Skin epidermis (tissue), 12 donors: ENCODE results near the gene POMZP3.
"Not testable (repeated sequence)": the region's sequence is repeated elsewhere in the genome, so short reads cannot be mapped to it uniquely, and the experiment has no call there.

Experiments
- H3K27ac ChIP-seq, 21 experiments: fragments of 200-600 bp; sonication (generic) in 11 of 21; one replicate each; pipeline ENCODE4 v1.5.0; 2020; ENCODE audit warnings: mild to moderate bottlenecking in 3 of 21, inconsistent platforms in 2 of 21, moderate library complexity in 2 of 21
- H3K4me3 ChIP-seq, 7 experiments: fragments of 200-600 bp; sonication (generic) in 2 of 7; one replicate each; pipeline ENCODE4 v1.5.0; 2020; ENCODE audit warnings: inconsistent platforms in 2 of 7, mild to moderate bottlenecking in 2 of 7, moderate library complexity in 1 of 7

Gene POMZP3

GRCh38 chr7:76626989-76627642 is at the start of gene POMZP3:
Gene POMZP3, minus strand, starts transcription at chr7:76627279. Its CDS starts 1,215 bp downstream, at chr7:76626064.
- Histone ChIP-seq H3K27ac (peak within 1 kb of the TSS; percentile 46 to 92 (median 88)), H3K4me3 (peak within 1 kb of the TSS; percentile 44 to 58 (median 50))

GRCh38 chr7:76675783-76676182 is 48.7 kb upstream of the POMZP3 start:
- H3K27ac ChIP-seq, H3K4me3 ChIP-seq: not testable (repeated sequence)

DNA sequence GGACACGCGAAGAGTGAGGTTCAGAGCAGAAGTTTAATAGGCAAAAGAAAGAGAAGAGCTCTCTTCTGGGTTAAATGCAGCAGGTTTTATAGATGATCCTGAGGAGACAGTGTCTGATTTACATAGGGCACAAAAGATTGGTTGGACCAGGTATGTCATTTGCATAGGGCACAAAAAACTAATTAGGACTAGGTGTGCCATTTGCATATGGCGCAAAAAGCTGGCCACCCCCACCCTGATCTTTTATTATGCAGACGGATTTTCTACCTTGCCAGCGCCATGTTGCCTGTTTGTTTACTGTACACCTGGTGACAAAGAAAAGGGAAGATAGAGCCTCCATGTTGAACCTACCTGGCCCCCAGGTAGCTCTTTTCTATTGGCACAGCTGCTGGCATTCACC is 46.3 kb upstream of the POMZP3 start:
- H3K27ac ChIP-seq, H3K4me3 ChIP-seq: not testable (repeated sequence)

GRCh38 chr7:76659212-76659611 is 32.1 kb upstream of the POMZP3 start:
- H3K4me3 ChIP-seq, H3K27ac ChIP-seq: not testable (repeated sequence)

- not testable (repeated sequence) for H3K27ac ChIP-seq, H3K4me3 ChIP-seq
Measured at GRCh38 chr7:76656425-76656824, 29.3 kb upstream of the POMZP3 start.

DNA sequence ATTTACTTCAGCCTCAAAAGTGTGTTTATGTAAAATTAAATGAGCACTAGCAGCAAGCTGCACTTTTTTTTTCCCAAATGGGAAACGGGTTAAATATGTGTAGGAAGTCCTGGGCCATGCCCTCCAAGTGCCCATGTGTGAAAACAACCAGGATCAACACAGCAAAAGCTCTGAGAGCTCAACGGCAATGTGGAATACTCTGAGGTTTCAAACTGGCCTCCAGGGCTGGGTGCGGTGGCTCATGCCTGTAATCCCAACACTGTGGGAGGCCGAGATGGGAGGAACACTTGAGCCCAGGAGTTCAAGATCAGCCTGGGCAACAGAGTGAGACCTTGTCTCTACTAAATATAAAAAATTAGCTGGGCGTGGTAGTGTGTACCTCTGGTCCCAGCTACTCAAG is 15.5 kb upstream of the POMZP3 start:
- H3K4me3 ChIP-seq, H3K27ac ChIP-seq: not testable (repeated sequence)

- H3K27ac ChIP-seq, H3K4me3 ChIP-seq: not testable (repeated sequence)
Measured at GRCh38 chr7:76637061-76637691, 10.1 kb upstream of the POMZP3 start.

DNA sequence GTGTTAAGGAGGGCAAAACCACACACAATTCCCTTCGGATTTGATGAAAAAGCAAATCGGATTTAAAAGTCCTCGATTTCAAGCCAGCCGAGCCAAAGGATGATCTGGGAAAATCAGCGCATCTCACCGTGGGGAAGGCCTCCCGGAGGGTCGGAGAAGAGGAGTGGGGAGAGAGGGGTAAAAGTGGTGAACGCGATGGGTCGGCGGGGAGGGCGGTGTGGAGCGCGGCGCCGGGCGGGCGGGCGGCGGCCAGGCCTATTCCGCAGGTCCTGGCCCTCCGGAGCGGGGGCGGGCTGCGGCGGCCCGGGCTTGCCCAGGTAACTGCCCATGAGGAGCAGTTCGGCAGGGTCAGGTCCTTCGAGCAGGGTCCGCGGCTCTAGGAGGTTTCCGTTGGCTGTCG is 498 bp downstream of the POMZP3 start:
- H3K4me3 ChIP-seq: peak overlapping the region; percentile 33 to 58 (median 50)
- H3K27ac ChIP-seq: peak overlapping the region in 19 of 21 experiments; percentile 50 to 92 (median 85)

- not testable (repeated sequence) for H3K27ac ChIP-seq, H3K4me3 ChIP-seq
Measured at GRCh38 chr7:76619439-76620190, 7.5 kb downstream of the POMZP3 start.

GRCh38 chr7:76613783-76614182 is 13.3 kb downstream of the POMZP3 start:
- H3K27ac ChIP-seq, H3K4me3 ChIP-seq: not testable (repeated sequence)

DNA sequence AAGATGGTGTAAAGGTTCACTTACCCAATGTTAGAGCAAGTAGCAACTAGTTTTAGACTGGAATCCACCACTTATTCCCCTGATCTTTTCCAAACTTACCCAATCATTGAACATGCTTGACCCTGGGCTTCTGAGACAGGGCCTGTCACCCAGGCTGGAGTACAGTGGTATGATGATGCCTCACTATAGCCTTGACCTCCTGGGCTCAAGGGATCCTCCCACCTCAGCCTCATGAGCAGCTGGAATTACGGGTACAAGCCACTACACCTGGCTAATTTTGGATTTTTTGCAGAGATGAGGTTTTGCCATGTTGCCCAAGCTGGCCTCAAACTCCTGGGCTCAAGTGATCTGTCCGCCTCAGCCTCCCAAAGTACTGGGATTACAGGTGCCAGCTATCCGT is 14.8 kb downstream of the POMZP3 start:
- not testable (repeated sequence) for H3K4me3 ChIP-seq, H3K27ac ChIP-seq

DNA sequence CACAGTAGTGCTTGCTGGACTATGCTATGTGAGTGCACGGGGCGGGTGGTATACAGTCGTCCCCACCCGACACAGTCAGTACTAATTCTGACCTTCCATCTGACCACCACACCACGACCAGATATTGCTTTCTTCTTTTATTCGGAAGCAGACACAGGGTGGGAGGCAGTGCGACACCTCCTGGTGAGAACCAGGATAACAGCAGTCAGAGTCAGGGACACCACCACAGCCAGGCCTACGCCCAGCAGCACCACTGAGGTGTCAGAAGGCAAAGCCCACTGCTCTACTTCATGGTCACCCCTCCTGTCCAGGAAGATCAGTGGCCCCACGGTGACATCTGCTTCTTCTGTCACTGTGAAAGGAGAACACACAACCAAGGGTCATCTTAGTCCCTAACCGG is 17.2 kb downstream of the POMZP3 start:
- not testable (repeated sequence) for H3K4me3 ChIP-seq, H3K27ac ChIP-seq

- H3K27ac ChIP-seq, H3K4me3 ChIP-seq: not testable (repeated sequence)
Measured at GRCh38 chr7:76608469-76608868, 18.6 kb downstream of the POMZP3 start.

DNA sequence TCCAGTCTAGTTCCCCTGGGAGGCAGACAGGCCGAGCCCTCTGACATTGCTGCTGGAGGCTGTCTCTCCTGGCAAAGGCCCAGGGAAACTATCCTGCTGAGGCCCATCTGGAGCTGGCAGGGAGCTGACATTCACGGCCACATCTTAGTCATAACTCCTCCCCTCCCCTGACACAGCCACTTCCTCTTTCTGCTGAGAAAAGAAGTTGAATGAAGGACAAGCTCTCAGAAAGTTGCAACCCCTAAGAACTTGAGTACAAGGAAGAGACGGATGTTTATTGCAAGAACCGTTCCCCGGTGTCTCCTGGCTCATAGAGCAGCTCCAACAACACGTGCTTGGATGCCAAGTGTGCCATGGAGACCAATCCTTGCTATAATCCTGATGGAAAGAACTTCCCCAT is 21.1 kb downstream of the POMZP3 start:
- not testable (repeated sequence) for H3K4me3 ChIP-seq
- H3K27ac ChIP-seq: peak overlapping the region in 1 of 21 experiments; percentile 67

GRCh38 chr7:76600650-76601049 is 26.4 kb downstream of the POMZP3 start:
- not testable (repeated sequence) for H3K27ac ChIP-seq, H3K4me3 ChIP-seq

DNA sequence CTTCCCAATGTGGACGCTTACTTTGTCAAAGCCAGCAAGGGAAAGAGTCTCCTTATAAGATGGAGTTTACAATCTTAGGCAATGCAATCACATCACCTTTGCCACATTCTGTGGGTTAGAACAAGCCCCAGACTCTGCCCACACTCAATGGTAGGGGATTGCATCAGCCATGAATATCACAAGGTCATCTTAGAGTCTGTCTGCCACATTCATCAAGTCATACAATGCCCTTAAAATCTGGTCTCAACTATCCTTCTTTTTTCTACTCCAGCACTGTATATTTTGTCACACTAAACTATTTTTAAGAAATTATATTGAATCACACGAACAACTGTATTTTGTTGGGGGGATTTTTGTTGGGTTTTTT is 27.0 kb downstream of the POMZP3 start:
- H3K4me3 ChIP-seq, H3K27ac ChIP-seq: not testable (repeated sequence)

DNA sequence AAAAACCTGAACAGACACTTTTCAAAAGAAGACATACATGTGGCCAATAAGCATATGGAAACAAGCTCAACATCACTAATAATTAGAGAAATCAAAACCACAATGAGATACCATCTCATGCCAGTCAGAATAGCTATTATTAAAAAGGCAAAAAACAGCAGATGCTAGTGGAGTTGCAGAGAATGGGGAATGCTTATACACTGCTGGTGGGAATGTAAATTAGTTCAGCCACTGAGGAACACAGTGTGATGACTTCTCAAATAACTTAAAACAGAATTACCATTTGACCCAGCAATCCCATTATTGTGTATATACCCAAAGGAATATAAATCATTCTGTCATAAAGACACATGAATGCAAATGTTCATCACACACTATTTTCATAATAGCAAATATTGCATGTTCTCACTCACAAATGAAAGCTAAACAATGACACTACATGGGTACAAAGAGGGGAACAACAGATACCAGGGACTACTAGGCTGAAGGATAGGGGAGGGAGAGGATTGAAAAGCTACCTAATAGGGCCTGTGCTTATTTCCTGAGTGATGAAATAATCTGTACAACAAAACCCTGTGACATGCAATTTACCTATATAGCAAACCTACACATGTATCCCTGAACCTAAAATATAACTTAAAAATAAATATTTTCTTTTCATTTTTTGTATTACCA is 28.4 kb downstream of the POMZP3 start:
- H3K4me3 ChIP-seq, H3K27ac ChIP-seq: not testable (repeated sequence)

DNA sequence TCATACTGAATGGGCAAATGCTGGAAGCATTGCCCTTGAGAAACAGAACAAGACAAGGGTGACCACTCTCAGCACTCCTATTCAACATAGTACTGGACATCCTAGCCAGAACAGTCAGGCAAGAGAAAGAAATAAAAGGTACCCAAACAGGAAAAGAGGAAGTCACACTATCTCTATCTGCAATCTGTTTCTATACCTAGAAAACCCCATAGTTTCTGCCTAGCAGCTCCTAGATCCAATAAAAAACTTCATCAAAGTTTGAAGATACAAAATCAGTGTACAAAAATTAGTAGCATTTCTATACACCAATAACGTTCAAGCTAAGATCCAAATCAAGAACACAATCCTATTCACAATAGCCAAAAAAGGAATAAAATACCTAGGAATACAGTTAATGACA is 29.8 kb downstream of the POMZP3 start:
- not testable (repeated sequence) for H3K27ac ChIP-seq, H3K4me3 ChIP-seq

- H3K4me3 ChIP-seq, H3K27ac ChIP-seq: not testable (repeated sequence)
Measured at GRCh38 chr7:76592694-76593093, 34.4 kb downstream of the POMZP3 start.

DNA sequence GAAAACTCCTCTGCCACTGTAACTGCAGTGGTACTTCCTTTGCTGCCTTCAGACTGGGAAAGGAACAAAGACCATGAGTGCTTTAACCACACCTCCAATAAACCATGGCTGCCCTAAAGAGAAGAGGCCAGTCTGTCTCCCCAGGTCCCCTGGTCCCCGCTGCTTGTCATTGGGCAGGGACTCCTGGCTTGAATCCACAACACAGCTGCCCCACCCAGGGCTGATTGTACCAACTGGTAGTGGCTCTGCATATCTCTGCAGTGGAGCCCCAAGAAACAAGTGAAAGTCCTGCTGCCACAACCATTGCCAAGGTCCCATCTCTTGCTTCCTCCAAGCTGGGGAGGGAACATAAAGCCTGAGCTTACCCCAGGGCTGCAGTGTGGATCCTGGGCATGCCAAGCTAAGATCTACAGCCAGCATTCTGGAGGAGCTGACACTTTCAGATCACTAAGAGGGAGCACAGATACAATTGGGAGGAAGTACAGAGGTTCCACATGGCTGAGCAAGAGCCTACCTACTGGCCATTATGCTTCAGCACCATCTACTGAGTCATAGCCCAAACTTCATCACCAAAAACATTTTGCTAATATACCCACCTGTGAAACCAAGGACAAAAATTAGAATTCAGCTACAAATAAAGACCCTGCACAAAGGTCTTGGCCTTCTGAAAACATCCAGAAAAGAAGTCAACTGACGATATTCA is 35.3 kb downstream of the POMZP3 start:
- not testable (repeated sequence) for H3K27ac ChIP-seq, H3K4me3 ChIP-seq
